Fibroblast of the conjunctiva (primary cell): ENCODE results near the gene SMIM9.

Source experiments
- DNase-seq: peaks from one replicate; pipeline ENCODE4 v3.0.0-alpha.2; 2010; ENCODE audit warnings: low read depth

The SMIM9 gene

DNA sequence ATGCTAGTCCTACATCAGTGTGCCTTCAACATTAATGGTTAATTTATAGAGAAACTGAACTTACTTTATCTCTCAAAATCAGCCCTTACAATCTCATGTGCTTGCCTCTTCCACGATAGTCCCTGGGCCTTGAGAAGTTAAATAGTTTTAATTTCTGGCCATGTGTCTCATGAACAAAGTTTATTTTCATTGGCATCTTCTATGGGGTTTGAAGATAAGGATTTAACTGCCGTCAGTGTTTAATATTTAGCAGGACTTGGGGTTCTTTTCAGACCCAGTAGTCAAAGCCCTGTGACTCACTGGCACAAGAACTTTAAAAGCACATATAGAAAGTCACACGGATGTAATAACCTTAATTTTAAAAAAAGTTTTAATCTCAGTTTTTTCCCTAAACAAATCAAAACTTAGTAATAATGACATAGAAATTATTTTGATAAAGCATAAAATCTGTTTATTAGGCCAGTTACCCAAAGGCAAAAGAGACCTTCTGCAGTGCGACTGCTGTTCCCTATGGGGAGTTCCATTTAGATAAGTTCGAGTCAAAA is 19.1 kb downstream of the SMIM9 start:
- no peak for DNase-seq

DNA sequence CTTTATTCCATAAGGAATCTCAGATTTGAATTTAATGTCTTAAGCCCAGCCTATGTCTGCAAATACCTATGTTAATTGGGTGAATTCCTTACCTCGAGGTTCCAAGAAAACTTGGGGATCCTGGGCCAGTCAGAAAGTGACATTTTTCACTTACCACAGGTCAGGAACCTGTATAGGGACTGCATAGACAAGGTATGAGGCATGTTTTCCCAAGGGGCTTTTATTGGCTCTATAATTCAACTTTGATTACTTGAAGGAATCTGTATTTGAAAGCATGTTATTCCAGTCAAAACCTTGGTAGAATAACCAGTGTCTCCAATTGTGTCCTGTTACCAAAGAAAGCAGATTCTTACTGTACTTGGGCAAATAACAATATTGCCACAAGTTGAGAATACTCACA is 20.7 kb downstream of the SMIM9 start:
- no peak for DNase-seq

DNA sequence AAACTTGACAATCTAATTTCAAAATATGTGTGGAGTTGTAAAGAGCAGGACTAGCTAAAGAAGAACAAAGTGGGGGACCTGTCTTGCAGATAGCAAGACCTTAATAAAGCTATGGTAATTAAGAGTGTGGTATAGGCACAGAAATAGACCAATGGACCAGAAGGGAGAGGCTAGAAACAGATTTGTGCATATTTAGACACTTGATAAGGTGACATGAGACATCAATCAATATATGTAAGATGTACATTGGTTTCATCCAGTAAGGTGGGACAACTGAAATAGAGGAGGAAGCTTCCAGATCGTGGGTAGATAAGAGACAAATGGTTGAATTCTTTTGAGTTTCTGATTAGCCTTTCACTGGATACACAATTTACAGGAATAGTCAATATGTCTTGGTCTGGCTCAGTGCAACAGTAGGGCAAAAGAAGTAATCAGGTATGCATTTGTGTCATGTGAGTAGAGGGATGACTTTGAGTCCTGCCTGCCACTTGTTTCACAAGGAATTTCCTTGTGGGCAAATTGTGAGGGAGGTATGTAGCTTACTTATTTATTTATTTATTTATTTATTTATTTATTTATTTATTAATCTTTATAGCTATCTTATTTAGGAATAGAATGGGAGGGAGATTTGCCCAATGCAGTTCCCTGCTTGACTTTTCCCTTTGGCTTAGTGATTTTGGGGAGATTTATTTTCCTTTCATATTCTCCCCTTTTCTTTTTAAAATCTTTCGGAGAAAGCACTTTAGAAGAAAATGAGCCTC is 21.9 kb downstream of the SMIM9 start:
- no peak for DNase-seq

DNA sequence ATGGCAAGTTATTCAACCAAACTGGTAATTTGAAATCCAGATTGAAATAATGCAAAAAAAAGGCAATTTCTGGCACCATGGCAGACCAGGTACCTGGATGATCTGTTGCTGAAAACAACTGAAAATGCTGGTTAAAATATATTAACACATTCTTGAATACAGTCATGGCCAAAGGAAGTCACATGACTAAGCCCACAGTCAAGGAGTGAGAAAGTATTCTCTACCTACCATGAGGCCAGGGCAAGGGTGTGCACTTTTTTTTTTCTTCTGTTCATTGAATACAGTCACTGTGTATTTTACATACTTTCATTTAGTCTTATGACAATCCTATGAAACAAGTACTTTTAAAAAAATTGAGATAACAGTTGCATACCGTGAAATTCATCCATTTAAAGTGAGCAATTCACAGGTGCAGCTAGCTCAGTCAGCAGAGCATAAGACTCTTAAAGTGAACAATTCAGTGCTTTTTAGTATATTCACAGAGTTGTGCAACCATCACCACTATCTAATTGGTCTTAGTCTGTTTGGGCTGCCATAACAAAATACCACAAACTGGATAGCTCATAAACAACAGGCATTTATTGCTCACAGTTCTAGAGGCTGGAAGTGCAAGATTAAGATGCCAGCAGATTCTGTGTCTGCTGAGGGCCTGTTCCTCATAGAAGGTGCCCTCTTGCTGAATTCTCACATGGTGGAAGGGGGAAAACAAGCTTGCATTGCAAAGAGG is 24.4 kb downstream of the SMIM9 start:
- no peak for DNase-seq

DNA sequence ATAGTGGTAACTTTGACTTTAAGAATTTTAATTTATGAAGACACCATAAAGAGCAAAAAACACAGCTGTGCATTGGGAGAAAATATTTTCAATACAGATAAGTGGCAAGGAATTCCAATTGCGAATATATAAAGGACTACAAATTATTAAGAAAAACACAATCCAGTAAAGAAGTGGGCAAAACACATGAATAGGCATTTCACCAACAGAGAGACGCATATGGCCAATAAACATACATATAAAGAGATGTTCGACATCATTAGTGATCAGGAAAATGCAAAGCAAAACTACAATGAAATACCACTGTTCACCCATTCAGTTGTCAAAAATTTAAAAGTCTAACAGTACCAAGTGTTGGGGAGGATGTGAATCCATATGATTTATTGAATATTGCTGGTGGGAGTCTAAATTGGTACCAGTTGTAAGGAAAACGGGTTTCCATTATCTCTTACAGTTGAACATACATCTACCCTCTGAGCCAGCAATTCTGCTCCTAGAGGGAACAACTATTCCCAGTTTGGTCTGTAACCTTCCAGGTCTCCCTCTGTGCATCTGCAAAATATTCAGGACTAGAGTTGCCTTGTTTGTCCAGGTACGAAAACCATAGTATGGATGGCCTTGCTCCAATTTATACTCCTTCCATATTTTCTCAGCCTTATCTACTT is 27.5 kb downstream of the SMIM9 start:
- no peak for DNase-seq

DNA sequence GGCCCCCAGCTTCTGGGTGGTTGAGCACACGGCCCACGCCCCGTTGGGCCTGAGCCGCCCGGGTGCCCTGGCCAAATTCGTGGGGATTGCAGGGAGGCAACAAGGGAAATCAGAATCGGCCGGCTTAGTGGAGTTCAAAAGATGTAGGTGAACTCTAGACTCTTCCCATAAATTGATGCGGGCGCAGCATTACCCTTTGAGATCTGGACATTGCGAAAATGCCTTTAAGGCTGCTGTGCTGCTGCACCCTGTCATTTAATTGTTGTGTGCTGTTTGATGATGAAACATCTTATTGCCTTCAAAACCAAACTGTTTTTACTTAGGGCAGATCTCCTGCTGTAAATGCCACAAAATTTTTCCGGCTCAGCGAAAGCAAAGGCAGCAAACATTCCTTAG is 28.8 kb downstream of the SMIM9 start:
- no peak for DNase-seq

DNA sequence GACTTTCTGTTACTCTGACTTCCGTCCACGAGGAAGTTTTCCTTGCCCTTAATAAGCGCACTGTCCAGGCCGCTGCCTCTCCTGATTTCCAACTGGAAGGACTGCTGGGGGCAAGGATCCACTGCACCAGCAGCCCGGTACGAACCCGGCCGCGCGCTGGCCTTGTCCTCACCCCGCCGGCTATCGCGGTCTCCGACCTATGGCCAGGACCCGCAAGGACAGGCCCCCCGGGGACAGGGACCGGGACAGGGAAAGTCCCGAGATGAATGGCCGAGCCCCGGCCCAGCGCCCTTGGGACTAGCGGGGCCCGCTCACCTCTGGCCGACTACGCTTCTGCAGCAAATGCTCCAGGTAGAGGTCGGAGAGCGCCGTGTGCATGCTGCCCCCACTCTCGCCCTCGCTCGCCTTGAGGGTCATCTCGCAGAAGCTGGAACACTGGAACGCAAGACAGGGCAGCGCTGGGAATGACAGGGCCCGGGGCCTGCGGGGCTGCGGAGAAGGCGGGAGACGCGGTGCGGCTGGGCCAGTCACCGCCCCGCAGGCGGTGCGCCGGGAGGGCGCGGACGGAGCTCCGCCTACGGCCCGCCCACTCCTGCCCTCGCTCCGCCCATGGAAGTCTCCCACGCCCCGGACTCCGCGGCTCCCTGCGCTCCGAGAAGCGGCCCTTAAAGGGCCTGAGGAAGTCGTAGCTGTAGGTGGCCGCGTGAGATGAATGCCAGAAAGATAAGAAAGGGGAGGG is 29.3 kb downstream of the SMIM9 start, which contains the start of gene MPP1:
Gene MPP1 (minus strand): TSS at position 529 of the 739 bp plus-strand sequence. CDS start 112 bp downstream, at position 417.
- peak; percentile 33 for DNase-seq

DNA sequence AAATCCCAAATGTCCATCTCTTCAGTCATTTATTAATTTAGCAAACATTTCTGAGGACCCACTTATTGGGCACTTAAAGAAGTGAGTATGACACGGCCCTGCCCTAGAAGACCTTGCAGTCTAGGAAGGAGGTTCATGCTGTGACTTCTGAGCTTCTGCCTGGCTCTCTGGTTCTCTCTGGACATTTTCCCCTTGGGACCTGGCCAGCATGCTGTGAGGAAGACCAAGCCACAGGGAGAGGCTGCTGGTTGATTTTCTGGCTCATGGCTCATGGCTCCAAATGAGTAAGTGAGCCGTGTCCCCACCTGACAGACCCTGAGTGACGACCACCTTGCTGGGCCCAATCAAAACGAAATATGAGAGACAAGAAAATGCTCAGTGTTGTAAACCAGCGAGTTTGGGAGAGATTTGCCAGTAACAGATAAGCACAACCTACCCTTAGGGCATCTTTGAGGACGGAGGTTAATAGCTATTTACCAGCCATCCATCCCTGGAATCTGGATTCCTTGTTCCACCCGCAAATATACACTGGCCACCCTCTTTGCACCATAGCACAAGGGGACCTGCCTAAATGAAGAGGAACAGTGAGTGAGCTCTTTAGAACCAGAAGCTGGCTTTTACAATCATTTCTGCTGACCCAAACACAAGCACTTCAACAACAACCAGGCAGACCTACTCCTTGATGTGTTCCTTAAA is 30.1 kb downstream of the SMIM9 start:
- no peak for DNase-seq

DNA sequence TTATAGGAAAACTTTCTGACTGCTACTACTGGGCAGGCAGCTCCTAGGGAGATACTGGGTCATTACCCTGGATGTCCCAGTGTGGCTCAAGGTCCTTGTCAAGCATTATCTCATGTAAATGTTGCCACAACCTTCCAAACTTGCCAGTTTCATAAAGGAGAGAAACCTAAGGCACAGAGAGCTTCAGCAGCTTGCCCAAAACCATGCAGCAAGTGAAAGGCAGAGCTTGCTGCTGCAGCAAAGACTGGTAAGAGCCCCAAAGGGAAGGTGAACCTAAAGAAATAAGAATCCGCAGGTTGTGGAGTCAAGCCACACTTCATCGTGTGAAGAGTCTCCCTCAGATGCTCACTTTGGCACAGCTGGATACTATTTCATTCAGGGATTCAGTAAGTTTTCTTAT is 31.5 kb downstream of the SMIM9 start:
- no peak for DNase-seq

DNA sequence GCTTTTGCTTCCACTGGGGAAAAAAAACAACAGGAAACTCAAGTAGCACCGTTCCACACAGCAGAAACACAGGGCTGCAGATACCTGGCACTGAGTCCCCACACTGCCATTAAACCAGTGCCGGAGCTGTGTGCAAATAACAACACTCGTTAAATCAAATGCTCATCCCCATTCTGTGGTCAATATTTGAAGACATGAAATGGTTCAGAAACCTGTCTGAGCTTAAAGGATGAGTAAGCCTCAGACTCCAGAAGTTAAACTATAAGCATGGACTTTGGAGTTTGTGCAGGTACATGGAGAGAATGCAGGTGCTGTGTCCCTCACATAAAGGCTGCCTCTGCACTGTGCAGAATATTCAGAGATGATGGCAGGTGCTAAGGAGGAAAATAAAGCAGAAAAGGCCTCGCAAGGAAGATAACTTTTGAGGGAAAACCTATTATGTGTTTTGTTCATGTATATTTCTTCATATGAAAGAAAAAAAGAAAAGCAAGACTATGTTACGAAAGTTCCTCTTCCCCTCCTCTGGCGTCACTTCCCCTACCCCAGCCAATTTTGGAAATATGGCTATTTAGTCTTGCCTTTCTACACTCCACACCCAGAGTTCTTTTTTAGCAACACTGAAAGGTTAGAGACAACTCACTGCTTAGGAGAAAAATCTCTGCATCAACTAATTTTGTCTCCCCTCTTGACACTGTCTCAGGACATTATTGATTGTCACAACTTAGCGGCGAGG is 33.8 kb downstream of the SMIM9 start:
- no peak for DNase-seq

DNA sequence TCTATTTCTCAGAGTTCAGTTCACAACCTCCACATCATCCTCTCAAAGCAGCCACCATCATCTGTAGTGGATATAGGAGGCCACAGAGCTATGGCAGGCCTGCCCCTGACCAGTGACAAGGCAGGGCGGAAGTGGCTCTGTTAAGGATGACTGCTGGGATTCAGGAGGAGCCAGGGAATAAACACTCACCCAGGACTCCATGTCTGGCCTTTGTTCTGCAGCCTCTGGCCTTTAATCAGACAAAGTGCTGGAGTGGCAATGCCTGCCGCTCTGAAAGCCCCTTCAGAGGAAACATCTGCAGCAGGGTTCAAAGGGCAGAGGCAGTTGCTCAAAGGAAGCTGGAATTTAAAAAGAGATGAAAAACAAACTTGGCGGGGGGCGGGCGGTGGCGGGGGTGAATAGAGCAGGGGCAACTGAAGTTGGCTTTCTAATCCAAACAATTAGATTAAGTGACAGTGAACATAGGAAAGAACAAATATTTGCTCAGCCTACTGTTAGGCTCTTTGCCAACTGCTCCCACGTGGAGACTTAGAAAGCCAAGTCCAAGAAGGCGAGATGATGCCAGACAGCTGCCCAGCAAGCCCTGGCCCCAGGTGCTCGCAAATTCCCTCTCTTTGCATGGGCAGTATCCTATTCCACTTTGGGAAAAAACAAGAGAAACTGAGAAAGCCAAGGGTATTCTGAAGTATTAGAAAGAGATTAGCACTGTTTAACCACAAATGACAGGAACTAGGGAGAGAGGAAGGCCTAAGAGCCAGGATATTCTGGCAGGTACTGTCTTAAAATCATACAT is 34.7 kb downstream of the SMIM9 start:
- DNase-seq = no peak

DNA sequence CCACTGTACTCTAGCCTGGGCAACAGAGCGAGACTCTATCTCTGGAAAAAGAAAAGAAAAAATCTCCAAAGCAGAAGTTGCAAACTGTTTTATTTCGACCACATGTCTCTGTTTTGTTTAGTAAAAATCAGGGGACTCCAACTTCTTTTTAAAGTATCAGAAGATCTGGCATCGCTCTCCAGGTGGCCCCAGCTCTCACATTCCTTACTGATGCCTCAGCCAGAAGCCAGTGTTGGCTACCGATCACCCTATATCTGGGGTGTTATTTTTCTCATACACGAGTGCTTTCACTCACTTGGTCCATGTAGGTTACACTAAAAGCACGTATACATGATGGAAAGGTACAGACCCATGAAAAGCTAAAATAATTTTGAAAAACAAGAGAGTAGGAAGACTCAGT is 37.5 kb downstream of the SMIM9 start:
- no peak for DNase-seq

DNA sequence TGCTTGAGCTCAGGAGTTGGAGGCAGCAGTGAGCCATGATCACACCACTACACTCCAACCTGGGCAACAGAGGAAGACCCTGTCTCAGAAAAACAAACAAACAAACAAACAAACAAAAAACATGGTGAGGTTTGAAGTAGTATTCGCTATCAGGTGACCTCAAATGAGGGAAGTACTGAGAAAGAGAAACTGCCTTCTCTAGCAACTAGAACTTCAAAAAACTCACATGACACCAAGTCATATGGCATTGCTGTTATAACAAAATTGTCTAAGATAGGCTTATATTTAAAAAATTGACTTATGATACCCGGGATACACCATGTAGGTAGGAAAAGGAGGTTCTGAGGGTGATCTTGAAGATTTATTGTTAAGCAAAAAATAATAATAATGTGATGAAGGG is 39.4 kb downstream of the SMIM9 start:
- no peak for DNase-seq

DNA sequence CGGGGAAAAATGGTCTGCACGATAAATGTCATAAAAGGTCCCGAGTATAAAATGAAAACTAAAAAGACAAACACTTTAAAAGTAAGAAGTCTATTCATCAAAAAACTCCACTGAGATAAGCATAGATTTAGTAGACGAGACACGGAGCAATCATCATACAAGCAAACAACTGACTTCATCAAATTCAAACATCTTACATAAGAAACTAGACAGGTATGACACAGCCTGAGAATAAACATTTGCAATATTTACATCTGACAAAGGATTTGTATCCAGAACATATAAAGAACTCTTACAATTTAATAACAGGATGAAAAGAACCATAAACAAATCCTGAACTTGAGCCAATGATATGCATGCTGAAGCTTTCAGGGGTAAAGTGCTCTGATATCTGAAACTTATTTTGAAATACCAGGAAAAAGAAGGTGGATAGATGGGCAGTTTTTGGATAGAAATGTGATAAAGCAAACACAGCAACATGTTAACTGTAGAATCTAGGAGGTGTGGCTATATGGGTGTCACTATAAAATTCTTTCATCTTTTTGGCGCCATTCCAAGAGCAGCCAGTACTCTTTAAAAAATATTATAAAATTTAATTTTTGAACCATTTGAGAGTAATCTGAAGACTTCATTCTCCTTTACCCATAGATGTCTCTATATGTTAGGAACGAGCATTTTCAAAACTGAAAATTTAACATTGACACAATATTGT is 41.2 kb downstream of the SMIM9 start:
- DNase-seq = no peak

DNA sequence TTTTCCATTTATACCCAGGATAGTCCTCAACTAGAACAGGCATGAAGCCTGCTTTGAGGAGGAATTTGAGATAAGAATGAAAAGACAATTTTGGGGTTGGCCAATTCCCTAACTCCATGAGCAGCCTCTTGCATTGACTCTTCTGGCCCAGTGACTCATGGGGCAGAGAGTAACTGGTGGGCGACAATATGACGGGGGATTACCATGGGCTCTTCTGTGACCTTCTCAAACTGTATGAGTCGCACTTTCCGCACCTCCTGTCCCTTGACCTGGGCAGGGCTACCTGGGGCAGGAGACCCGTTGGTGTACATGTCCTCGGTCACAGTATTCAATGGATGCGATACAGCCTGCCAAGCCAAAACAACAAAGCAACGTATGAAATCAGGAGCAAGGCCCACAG is 42.5 kb downstream of the SMIM9 start:
- DNase-seq = no peak

DNA sequence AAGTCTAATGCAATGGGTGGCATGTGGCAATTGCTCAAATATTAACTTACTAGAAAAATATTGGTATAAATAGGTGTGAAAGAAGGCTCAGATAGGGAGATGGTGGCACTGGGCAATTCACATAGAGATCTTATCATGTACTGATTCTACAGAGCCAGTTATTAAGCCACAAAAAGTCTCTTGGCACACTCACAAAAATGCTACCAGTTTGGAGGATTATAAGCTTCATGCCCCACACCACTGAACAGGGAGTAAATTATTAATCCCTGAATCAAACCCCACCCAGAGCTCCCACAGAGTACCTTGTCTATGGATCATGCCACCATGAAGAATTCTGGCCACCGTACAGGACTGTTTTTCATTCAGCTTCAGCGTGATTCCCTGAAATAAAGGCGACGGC is 43.0 kb downstream of the SMIM9 start:
- no peak for DNase-seq

DNA sequence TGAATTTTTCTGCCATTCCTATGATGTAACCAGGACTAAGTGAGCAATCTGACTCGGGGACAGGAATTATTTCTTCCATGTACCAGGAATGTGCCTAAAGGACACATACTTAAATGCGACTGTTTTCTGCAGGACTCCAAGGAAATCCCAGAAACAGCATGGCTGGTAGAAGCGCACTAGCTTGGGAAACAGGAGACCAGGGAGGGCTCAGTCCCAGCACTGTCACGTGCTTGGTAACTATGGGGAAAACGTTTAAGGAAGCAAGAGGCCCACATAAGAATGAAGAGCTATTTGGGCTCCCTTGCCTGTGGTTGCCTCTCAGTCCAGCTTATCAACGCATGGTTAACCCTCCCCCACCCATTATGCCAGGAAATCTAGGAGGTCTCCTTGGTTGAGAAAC is 48.7 kb downstream of the SMIM9 start:
- DNase-seq = no peak

DNA sequence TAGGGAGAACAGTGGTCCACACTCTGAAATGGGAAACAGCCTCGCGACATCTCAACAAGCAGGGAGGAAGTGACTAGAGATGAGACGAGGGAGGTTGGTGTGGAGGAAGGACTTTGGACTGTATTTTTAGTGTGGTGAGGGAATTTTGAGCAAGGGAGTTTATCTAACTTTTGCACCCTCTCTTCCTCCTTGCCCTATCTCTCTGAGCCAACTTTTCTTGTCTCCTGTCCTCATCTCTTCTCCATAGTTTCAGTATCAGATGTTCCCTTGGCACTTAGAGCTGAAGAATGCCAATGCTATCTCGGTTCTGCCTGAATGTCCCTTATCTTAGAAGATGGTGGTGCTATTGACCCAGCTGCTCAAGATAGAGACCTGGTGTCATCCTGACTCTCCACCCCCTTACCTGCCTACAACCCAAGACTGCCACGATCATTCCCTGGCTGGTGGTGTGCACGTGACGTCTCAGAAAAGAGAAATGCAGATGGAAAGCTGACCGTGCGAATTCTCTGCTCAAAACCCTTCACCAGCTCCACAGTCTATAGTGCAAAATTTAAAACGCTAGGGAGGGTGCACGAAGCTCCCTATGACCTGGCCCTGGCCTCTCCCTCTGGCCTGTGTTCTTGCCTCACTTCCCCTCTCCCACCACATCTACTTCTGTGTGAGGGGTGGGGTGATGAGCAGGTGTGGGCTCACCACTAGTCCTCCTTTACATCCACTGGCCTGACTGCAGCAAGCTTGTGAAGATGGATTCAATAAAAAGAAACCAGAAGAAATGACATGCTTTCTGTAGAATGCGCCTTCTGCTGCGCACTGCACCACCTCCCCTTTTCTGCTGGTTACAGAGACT is 50.1 kb downstream of the SMIM9 start:
- no peak for DNase-seq
